ENCODE measurements around the gene GRN.
"Not testable (repeated sequence)": the region's sequence is repeated elsewhere in the genome, so short reads cannot be mapped to it uniquely, and the experiment has no call there.

GRN gene

GRCh38 chr17:44327715-44328449, 17.2 kb upstream of the GRN start:
- Mint-ChIP-seq H3K27ac (peak overlapping the region; percentile 41), H3K9me3 (no peaks in the 10 kb centered on the region), H3K27me3 (ENCODE audit: low read depth) (no peaks in the 10 kb centered on the region), H3K4me3 (no peak overlapping the region), H3K36me3 (ENCODE audit: low read depth) (no peaks in the 10 kb centered on the region), H3K4me1 (ENCODE audit: low read depth) (peaks cover 19% of the 10 kb centered on the region)

- not testable (repeated sequence) for H3K27ac Mint-ChIP-seq; H3K9me3 Mint-ChIP-seq; H3K27me3 Mint-ChIP-seq (ENCODE audit: low read depth); H3K4me3 Mint-ChIP-seq; H3K36me3 Mint-ChIP-seq (ENCODE audit: low read depth)
- H3K4me1 Mint-ChIP-seq (ENCODE audit: low read depth) = peaks cover 15% of the 10 kb centered on the region
These were observed 15.6 kb upstream of the GRN start for GRCh38 chr17:44329516-44329915.

DNA sequence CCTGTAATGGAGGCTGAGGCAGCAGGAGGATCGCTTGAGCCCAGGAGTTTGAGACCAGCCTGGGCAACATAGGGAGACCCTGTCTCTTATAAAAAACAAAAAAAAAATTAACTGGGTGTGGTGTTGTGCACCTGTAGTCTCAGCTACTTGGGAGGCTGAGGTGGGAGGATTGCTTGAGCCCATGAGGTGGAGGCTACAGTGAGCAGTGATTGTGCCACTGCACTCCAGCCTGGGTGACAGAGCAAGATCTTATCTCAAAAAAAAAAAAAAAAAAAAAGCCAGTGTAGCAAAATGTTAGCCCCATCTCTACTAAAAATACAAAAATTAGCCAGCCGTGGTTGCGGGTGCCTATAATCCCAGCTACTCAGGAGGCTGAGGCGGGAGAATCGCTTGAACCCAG, 14.8 kb upstream of the GRN start:
- not testable (repeated sequence) for H3K9me3 Mint-ChIP-seq; H3K36me3 Mint-ChIP-seq (ENCODE audit: low read depth); H3K27me3 Mint-ChIP-seq (ENCODE audit: low read depth); H3K27ac Mint-ChIP-seq; H3K4me3 Mint-ChIP-seq
- H3K4me1 Mint-ChIP-seq (ENCODE audit: low read depth) = peaks cover 13% of the 10 kb centered on the region

DNA sequence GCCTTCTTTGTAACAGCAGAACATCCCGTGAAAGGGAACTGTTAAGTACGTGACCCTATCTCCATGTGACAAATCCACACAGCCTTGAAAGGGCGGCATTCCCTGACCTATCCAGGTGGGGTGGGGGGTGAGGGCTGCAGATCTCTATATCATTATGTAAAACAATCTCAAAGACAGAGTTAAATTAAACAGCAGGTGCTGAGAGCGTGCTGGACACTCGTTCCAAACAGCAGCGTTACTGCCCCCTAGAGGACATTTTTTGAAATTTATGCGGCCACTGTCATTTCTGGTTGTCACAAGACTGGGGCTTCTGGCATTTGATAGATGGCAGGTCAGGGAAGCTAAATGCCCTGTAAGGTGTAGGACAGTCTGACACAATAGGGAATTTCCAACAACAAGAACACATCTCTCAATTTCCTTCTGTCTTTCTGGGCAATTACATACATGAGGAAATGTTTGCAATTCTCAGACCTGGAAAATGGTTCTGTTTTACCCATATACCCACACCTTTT, 13.8 kb upstream of the GRN start:
- Mint-ChIP-seq H3K4me3 (no peak overlapping the region), H3K4me1 (ENCODE audit: low read depth) (peaks cover 8% of the 10 kb centered on the region), H3K27me3 (ENCODE audit: low read depth) (no peaks in the 10 kb centered on the region), H3K9me3 (no peaks in the 10 kb centered on the region), H3K36me3 (ENCODE audit: low read depth) (no peaks in the 10 kb centered on the region), H3K27ac (no peak overlapping the region)

DNA sequence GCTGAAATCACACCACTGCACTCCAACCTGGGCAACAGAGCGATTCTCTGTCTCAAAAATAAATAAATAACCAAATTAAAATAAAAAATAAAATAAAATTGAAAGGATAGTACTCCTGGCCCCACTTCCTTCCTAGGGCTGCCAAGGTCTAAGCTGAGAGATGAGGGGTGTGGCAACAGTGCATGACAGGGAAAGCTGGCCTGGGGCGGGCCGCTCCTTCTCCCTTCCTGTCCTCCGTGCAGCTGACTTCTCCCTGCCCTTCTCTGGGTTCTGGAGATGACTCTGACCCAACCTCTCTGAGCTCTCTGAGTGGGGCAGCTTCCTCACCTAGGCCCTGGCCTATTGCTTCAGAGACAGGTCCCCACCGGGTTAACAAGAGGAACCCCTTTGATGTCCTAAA, 11.7 kb upstream of the GRN start:
- no peak overlapping the region for H3K4me3 Mint-ChIP-seq
- peaks cover 5% of the 10 kb centered on the region for H3K4me1 Mint-ChIP-seq (ENCODE audit: low read depth)
- no peak overlapping the region for H3K27ac Mint-ChIP-seq
- no peaks in the 10 kb centered on the region for H3K9me3 Mint-ChIP-seq
- H3K27me3 Mint-ChIP-seq (ENCODE audit: low read depth) = no peaks in the 10 kb centered on the region
- H3K36me3 Mint-ChIP-seq (ENCODE audit: low read depth) = no peaks in the 10 kb centered on the region

DNA sequence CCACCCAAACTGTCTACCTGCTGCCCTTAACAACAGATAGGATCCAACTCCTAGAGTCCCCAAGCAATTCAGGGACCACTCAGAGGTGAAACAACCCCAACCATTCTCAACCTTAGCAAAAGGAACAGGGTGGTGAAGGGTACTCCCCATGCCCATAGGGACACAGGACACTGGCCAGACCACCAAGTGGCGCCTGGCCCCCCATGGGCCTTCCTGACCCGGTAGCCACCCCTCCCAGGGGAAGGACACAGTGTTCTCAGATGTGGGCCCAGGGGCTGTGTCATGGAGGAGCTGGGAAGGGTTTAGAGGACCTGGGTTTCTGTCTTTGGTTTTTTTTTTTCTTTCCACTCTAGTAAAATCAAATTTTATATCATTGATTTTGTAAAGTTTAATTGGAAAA, 10.8 kb upstream of the GRN start:
- H3K9me3 Mint-ChIP-seq = no peaks in the 10 kb centered on the region
- H3K4me3 Mint-ChIP-seq = no peak overlapping the region
- H3K27ac Mint-ChIP-seq = no peak overlapping the region
- no peaks in the 10 kb centered on the region for H3K27me3 Mint-ChIP-seq (ENCODE audit: low read depth)
- peaks cover 5% of the 10 kb centered on the region for H3K4me1 Mint-ChIP-seq (ENCODE audit: low read depth)
- no peaks in the 10 kb centered on the region for H3K36me3 Mint-ChIP-seq (ENCODE audit: low read depth)

GRCh38 chr17:44334727-44335126, 10.4 kb upstream of the GRN start:
- Mint-ChIP-seq H3K9me3 (no peaks in the 10 kb centered on the region), H3K4me1 (ENCODE audit: low read depth) (peaks cover 5% of the 10 kb centered on the region), H3K27me3 (ENCODE audit: low read depth) (no peaks in the 10 kb centered on the region), H3K27ac (no peak overlapping the region), H3K36me3 (ENCODE audit: low read depth) (no peaks in the 10 kb centered on the region), H3K4me3 (no peak overlapping the region)

- Mint-ChIP-seq H3K27ac (no peak overlapping the region), H3K4me3 (no peak overlapping the region), H3K4me1 (ENCODE audit: low read depth) (peaks cover 5% of the 10 kb centered on the region), H3K27me3 (ENCODE audit: low read depth) (no peaks in the 10 kb centered on the region), H3K9me3 (no peaks in the 10 kb centered on the region), H3K36me3 (ENCODE audit: low read depth) (no peaks in the 10 kb centered on the region)
These were observed 9.5 kb upstream of the GRN start for GRCh38 chr17:44335564-44335963.

- Mint-ChIP-seq H3K36me3 (ENCODE audit: low read depth) (no peaks in the 10 kb centered on the region), H3K9me3 (no peaks in the 10 kb centered on the region)
These were observed 9.1 kb upstream of the GRN start for GRCh38 chr17:44335968-44336367.

GRCh38 chr17:44338702-44339101, 6.4 kb upstream of the GRN start:
- no peaks in the 10 kb centered on the region for H3K4me1 Mint-ChIP-seq (ENCODE audit: low read depth)
- H3K27me3 Mint-ChIP-seq (ENCODE audit: low read depth) = peaks cover 11% of the 10 kb centered on the region
- no peaks in the 10 kb centered on the region for H3K9me3 Mint-ChIP-seq
- no peak overlapping the region for H3K4me3 Mint-ChIP-seq
- H3K36me3 Mint-ChIP-seq (ENCODE audit: low read depth) = no peaks in the 10 kb centered on the region
- H3K27ac Mint-ChIP-seq = no peak overlapping the region

More at GRCh38 chr17:44335968-44336367, 9.1 kb upstream of the GRN start:
- no peak overlapping the region for H3K4me3 Mint-ChIP-seq
- peaks cover 5% of the 10 kb centered on the region for H3K4me1 Mint-ChIP-seq (ENCODE audit: low read depth)
- no peak overlapping the region for H3K27ac Mint-ChIP-seq
- no peaks in the 10 kb centered on the region for H3K27me3 Mint-ChIP-seq (ENCODE audit: low read depth)

DNA sequence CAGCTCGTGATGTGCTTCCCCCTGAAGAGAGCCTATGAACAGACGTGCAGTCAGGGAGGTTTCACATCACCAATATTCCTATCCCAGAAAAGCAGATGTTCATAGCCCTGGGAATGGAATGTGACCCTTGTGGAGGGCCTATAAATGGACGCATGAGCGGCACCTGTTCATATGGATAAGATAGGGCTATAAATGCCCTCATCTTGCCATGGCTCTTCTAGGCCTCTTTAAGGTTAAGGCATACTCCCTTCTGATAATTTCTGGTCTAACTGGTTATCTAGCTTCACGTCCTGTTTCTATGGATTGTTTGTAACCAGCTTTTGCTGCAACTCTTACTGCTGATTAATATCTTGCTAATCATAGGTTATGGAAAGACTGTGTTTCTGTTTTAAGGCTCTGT, 4.5 kb upstream of the GRN start:
- not testable (repeated sequence) for H3K36me3 Mint-ChIP-seq (ENCODE audit: low read depth); H3K9me3 Mint-ChIP-seq; H3K4me1 Mint-ChIP-seq (ENCODE audit: low read depth); H3K27ac Mint-ChIP-seq; H3K4me3 Mint-ChIP-seq
- H3K27me3 Mint-ChIP-seq (ENCODE audit: low read depth) = peaks cover 12% of the 10 kb centered on the region

DNA sequence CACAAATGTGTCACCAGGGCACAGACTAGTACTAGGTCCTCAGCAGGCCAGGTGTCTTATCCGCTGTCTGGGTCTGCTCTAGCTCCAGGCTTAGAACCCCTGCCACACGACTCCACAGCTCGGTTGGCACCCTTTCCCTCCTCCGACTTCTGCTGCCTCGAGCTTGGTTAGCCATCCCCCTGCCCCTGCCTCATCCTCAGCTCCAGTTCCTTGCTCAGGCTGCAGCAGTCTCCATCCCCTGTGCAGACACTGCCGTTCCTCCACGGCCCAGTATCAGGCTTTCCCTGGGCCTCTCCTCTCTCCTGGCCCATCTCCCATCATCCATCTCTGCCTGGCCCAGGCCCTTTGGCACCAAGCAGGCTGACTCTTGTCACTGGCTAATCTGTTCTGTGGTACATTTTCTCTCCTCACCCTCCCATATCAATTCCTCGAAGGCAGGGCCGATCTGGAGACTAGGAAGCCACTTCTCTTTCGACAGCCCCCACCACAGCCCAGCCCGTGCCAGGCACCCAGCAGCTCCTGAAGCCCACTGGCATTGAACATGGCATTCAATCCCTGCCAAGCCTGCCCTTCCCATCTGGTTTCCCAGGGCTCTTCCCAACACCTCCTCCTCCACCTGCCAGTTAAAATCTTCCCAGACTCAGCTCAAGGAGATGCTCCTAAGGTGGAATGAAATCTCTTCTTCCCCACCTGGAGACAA, 1.4 kb upstream of the GRN start:
- peaks cover 19% of the 10 kb centered on the region for H3K4me1 Mint-ChIP-seq (ENCODE audit: low read depth)
- no peaks in the 10 kb centered on the region for H3K36me3 Mint-ChIP-seq (ENCODE audit: low read depth)
- no peaks in the 10 kb centered on the region for H3K9me3 Mint-ChIP-seq
- no peak overlapping the region for H3K27ac Mint-ChIP-seq
- no peak overlapping the region for H3K4me3 Mint-ChIP-seq
- peaks cover 12% of the 10 kb centered on the region for H3K27me3 Mint-ChIP-seq (ENCODE audit: low read depth)

DNA sequence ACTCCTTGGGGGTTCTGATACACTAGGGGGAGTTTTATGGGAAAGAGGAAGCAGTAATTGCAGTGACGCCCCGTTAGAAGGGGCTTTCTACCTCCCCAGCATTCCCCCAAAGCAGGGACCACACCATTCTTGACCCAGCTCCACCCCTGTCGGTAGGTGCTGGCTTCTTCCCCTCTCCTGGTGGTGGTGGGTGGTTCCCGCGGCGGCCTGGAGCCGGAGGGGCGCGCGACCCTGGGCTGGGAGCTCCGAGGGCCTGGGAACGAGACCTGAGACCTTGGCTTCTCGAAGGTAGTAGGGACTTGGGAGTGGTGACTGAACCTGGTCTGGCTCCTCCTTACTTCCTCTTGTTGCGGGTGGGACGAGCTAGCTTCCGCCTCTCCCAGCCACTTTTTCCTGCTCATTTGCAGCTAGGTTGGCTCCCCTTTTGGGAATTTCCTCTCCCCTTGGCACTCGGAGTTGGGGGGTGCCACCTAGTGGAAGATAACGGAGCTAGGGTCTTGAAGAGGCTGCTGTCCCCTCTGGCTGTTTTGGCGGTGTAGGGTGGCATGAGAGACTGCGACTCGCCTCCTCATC, 438 bp downstream of the GRN start:
- Mint-ChIP-seq H3K4me3 (peak overlapping the region; percentile 94), H3K27ac (peak overlapping the region; percentile 78), H3K9me3 (no peaks in the 10 kb centered on the region), H3K36me3 (ENCODE audit: low read depth) (no peaks in the 10 kb centered on the region), H3K4me1 (ENCODE audit: low read depth) (peaks cover 20% of the 10 kb centered on the region), H3K27me3 (ENCODE audit: low read depth) (peaks cover 12% of the 10 kb centered on the region)

- Mint-ChIP-seq H3K27ac (no peak overlapping the region), H3K27me3 (ENCODE audit: low read depth) (peaks cover 12% of the 10 kb centered on the region), H3K9me3 (no peaks in the 10 kb centered on the region), H3K36me3 (ENCODE audit: low read depth) (no peaks in the 10 kb centered on the region), H3K4me3 (peak overlapping the region; percentile 94), H3K4me1 (ENCODE audit: low read depth) (peaks cover 20% of the 10 kb centered on the region)
These were observed 1.2 kb downstream of the GRN start for GRCh38 chr17:44346064-44346844.

All from T-helper 1 cell treated with Interleukin-12 subunit alpha and Interleukin-12 subunit beta and Interleukin-4 antibody, amounts not matched to agents 30 μg/mL and 1 μg/mL, for 36 hours (primary cell).